MM.1S (cell line): ENCODE results near the gene PAX7.

Source experiments
- DNase-seq: peaks from one replicate; pipeline ENCODE4 v3.0.0-alpha.2; 2015
- H2AFZ ChIP-seq: fragments of 300-600 bp; sonication (generic); 2 replicates; pipeline ENCODE4 v1.6.0; 2016; ENCODE audit warnings: antibody characterized with exemption, low read length
- H3F3A ChIP-seq: fragments of 300-600 bp; sonication (generic); 2 replicates; pipeline ENCODE4 v1.6.1; 2016; ENCODE audit warnings: mild to moderate bottlenecking, antibody characterized with exemption, low read length, moderate library complexity, mixed read lengths; ENCODE audit not compliant: insufficient read depth
- H3K27ac ChIP-seq: fragments of 300-600 bp; sonication (generic); 2 replicates; pipeline ENCODE4 v1.5.1; 2016; ENCODE audit warnings: mild to moderate bottlenecking, low read length
- H3K27me3 ChIP-seq: fragments of 300-600 bp; sonication (generic); replicated peaks from 2 replicates; pipeline ENCODE4 v1.6.0; 2016; ENCODE audit warnings: low read length; ENCODE audit not compliant: insufficient read depth
- H3K36me3 ChIP-seq: fragments of 300-600 bp; sonication (generic); replicated peaks from 2 replicates; pipeline ENCODE4 v1.6.1; 2016; ENCODE audit warnings: mild to moderate bottlenecking, low read length, mixed read lengths; ENCODE audit not compliant: insufficient read depth
- H3K4me1 ChIP-seq: fragments of 300-600 bp; sonication (generic); 2 replicates; pipeline ENCODE4 v1.6.1; 2016; ENCODE audit warnings: low read length, mixed read lengths
- H3K4me2 ChIP-seq: fragments of 300-600 bp; sonication (generic); 2 replicates; pipeline ENCODE4 v1.6.0; 2016; ENCODE audit warnings: low read depth, low read length
- H3K4me3 ChIP-seq: fragments of 300-600 bp; sonication (generic); 2 replicates; pipeline ENCODE4 v1.5.1; 2016; ENCODE audit warnings: low read length, mixed read lengths
- H3K79me2 ChIP-seq: fragments of 300-600 bp; sonication (generic); 2 replicates; pipeline ENCODE4 v1.6.1; 2016; ENCODE audit warnings: mixed run types, low read length, mixed read lengths
- H3K9ac ChIP-seq: fragments of 300-600 bp; sonication (generic); 2 replicates; pipeline ENCODE4 v1.6.1; 2016; ENCODE audit warnings: low read length, mixed read lengths
- H3K9me2 ChIP-seq: fragments of 300-600 bp; sonication (generic); replicated peaks from 2 replicates; pipeline ENCODE4 v1.6.1; 2016; ENCODE audit warnings: mild to moderate bottlenecking, low read length, mixed read lengths; ENCODE audit not compliant: insufficient read depth
- H3K9me3 ChIP-seq: fragments of 300-600 bp; sonication (generic); replicated peaks from 2 replicates; pipeline ENCODE4 v1.6.1; 2016; ENCODE audit warnings: mild to moderate bottlenecking, low read length, mixed read lengths; ENCODE audit not compliant: insufficient read depth
- H4K20me1 ChIP-seq: fragments of 300-600 bp; sonication (generic); 2 replicates; pipeline ENCODE4 v1.6.1; 2016; ENCODE audit warnings: mild to moderate bottlenecking, low read length, moderate library complexity, mixed read lengths; ENCODE audit not compliant: insufficient read depth
- EZH2 ChIP-seq: fragments of 300-600 bp; sonication (generic); optimal IDR thresholded peaks from 2 replicates; pipeline ENCODE3; 2017; ENCODE audit warnings: low read depth, mild to moderate bottlenecking, antibody characterized with exemption, low read length, mixed read lengths
- EZH2phosphoT487 ChIP-seq: fragments of 300-600 bp; sonication (generic); IDR thresholded peaks from 2 replicates; pipeline ENCODE4 v1.6.1; 2018; ENCODE audit warnings: antibody characterized with exemption, low read length
- TF ChIP-seq, protein P1 (sequence below): fragments of 300-600 bp; sonication (generic); IDR thresholded peaks from 2 replicates; pipeline ENCODE4 v1.5.1; 2016; ENCODE audit warnings: antibody characterized with exemption, low read length, mixed read lengths

PAX7 gene

DNA sequence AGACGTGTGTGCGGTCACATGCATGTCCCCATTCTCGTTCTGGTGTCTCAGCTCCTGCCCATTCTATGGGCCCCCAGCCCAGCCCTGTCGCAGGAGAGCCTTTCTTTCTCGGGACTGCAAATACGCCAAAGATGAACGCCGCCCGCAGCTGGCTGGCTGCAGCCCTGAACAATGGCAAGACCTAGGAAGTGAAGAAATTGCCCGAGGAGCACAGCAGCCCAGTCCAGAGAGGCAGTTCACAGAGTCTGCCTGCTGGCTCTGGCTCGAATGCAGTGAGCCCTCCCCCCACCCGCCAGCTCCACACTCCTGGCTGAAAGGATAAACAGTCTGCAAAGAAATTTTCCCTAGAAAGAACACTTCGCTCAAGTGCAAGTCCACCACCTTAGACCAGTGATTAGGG, 23.3 kb downstream of the PAX7 start:
- Histone ChIP-seq H3K9me2 (no peaks in the 10 kb centered on the region), H3K4me2 (no peak overlapping the region)

GRCh38 chr1:18654599-18654998, 24.0 kb downstream of the PAX7 start:
- Histone ChIP-seq H3K9me3 (no peaks in the 10 kb centered on the region), H3K4me1 (no peaks in the 10 kb centered on the region), H2AFZ (no peak overlapping the region), H3K9ac (no peak overlapping the region), H3K9me2 (no peaks in the 10 kb centered on the region), H3K27me3 (peaks cover 94% of the 10 kb centered on the region), H4K20me1 (no peaks in the 10 kb centered on the region), H3K79me2 (no peaks in the 10 kb centered on the region), H3K4me2 (no peak overlapping the region), H3F3A (no peaks in the 10 kb centered on the region), H3K27ac (no peak overlapping the region), H3K4me3 (no peak overlapping the region), H3K36me3 (no peaks in the 10 kb centered on the region)
- no peak for DNase-seq
- no peak for TF ChIP-seq EZH2phosphoT487

More for the DNA sequence above, 23.3 kb downstream of the PAX7 start:
- no peaks in the 10 kb centered on the region for H3K9me3 ChIP-seq
- no peaks in the 10 kb centered on the region for H3F3A ChIP-seq
- DNase-seq, result no peak
- H3K4me1 ChIP-seq, result no peaks in the 10 kb centered on the region
- no peak overlapping the region for H3K9ac ChIP-seq
- no peak overlapping the region for H3K27ac ChIP-seq
- peaks cover 94% of the 10 kb centered on the region for H3K27me3 ChIP-seq
- no peak overlapping the region for H3K4me3 ChIP-seq
- no peak overlapping the region for H2AFZ ChIP-seq
- H3K36me3 ChIP-seq, result no peaks in the 10 kb centered on the region
- no peaks in the 10 kb centered on the region for H4K20me1 ChIP-seq
- no peaks in the 10 kb centered on the region for H3K79me2 ChIP-seq
- TF ChIP-seq, protein P1, sequence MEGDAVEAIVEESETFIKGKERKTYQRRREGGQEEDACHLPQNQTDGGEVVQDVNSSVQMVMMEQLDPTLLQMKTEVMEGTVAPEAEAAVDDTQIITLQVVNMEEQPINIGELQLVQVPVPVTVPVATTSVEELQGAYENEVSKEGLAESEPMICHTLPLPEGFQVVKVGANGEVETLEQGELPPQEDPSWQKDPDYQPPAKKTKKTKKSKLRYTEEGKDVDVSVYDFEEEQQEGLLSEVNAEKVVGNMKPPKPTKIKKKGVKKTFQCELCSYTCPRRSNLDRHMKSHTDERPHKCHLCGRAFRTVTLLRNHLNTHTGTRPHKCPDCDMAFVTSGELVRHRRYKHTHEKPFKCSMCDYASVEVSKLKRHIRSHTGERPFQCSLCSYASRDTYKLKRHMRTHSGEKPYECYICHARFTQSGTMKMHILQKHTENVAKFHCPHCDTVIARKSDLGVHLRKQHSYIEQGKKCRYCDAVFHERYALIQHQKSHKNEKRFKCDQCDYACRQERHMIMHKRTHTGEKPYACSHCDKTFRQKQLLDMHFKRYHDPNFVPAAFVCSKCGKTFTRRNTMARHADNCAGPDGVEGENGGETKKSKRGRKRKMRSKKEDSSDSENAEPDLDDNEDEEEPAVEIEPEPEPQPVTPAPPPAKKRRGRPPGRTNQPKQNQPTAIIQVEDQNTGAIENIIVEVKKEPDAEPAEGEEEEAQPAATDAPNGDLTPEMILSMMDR, result no peak
- no peak for TF ChIP-seq EZH2
- TF ChIP-seq EZH2phosphoT487, result no peak

DNA sequence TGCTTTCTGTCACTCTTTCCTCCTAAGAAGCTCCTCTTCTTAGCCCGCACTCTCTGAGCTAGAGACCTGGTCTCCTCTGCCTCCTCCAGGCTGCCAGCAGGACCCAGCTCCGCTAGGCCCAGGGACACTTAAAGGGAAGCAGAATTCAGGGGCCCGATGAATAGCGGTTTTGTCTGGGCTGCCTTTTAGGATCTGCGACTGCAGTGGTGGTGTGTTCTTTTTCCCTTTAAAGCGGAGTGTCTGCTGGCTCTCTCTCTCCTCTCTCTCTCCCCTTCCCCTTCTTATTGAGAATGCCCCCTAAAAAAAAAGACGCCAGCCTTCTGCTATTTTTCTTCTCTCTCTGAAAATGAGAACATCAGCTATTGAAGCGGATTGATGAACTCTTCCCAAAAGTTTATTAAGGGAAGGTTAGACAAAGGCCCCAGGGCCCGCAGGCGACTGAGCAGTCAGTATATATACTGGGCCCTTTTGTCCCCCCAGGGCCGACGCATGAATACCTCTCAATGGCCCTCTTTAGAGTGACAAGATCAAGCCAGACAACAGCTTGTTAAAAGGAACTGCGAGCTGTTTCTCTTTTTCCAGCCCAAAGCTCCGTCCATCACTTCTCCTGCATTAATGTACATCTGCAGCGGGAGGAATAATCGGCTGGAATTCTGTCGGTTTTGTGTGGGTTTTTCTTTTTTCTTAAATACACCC, 27.0 kb downstream of the PAX7 start:
- Histone ChIP-seq H3K27me3 (peaks cover 100% of the 10 kb centered on the region), H3K9ac (no peak overlapping the region), H3K27ac (no peak overlapping the region), H3K79me2 (no peaks in the 10 kb centered on the region), H3K36me3 (no peaks in the 10 kb centered on the region), H2AFZ (no peak overlapping the region), H3K4me2 (no peak overlapping the region), H3K9me2 (no peaks in the 10 kb centered on the region), H4K20me1 (no peaks in the 10 kb centered on the region), H3F3A (no peaks in the 10 kb centered on the region), H3K9me3 (no peaks in the 10 kb centered on the region), H3K4me3 (no peak overlapping the region), H3K4me1 (no peaks in the 10 kb centered on the region)
- TF ChIP-seq, protein P1, result no peak
- TF ChIP-seq EZH2, result no peak
- TF ChIP-seq EZH2phosphoT487, result no peak
- no peak for DNase-seq

- H3K27me3 ChIP-seq, result peaks cover 100% of the 10 kb centered on the region
- H3K9me2 ChIP-seq, result no peaks in the 10 kb centered on the region
- no peak for TF ChIP-seq EZH2
- TF ChIP-seq EZH2phosphoT487, result no peak
- TF ChIP-seq, protein P1, result no peak
Observed at GRCh38 chr1:18658831-18659230, 28.2 kb downstream of the PAX7 start.

More at GRCh38 chr1:18658831-18659230, 28.2 kb downstream of the PAX7 start:
- no peak overlapping the region for H2AFZ ChIP-seq
- H3K4me1 ChIP-seq, result no peaks in the 10 kb centered on the region
- H3K4me2 ChIP-seq, result no peak overlapping the region
- H4K20me1 ChIP-seq, result no peaks in the 10 kb centered on the region
- H3K9ac ChIP-seq, result no peak overlapping the region
- no peak for DNase-seq
- H3K27ac ChIP-seq, result no peak overlapping the region
- no peaks in the 10 kb centered on the region for H3K9me3 ChIP-seq
- H3F3A ChIP-seq, result no peaks in the 10 kb centered on the region
- no peaks in the 10 kb centered on the region for H3K36me3 ChIP-seq
- no peaks in the 10 kb centered on the region for H3K79me2 ChIP-seq
- H3K4me3 ChIP-seq, result no peak overlapping the region
